ENCODE data around the gene PLPPR3. TPM values are rescaled to one million over a fixed set of nuclear protein-coding genes. Genes with fewer than 3 reads are reported as not detected.

Gene PLPPR3
- total RNA-seq, 2 donors from 2014 or later, result not detected

- intact Hi-C loops (cut with DNase I, micrococcal nuclease), result no loop called here
- DNase-seq (no peak), ATAC-seq (no peak)
Observed at GRCh38 chr19:802498-803098, 19.2 kb downstream of the PLPPR3 start.

DNA sequence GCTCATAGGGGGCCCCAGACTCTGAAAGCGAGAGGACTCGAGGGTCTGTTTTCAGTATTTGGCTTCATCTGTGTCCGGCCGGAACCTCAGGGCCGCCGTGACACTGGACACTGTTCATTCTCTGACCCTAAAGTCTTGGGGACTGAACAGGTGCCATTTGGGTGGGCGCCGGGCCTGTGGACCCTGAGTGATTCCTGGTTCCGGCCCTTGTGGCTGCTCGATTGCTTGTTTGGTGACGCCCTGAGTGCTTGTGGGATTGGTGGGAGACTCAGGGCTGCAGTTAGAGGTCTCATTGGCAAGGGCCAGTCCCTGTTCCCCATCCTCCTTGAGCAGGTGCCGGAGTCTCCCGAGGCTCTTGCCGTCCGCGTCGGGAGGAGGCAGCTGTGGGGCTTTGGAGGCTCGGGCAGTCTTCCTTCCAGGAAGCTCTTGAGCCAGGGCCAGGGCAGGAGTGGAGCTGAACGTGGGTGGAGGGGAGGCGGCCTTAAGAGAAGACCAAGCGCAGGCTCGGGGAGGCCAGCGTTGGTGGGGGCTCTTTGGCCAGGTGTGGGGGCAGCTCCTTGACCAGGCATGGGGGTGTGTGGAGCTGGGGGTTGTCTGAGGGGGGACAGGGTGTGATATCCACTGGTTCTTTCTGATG lies 19.8 kb downstream of the PLPPR3 start:
- DNase-seq (peak in 1 of 2 donors; percentile 37), ATAC-seq (no peak)

GRCh38 chr19:801030-801860 lies 20.5 kb downstream of the PLPPR3 start:
- intact Hi-C loops (cut with DNase I, micrococcal nuclease), result no loop called here
- ATAC-seq (no peak), DNase-seq (peak; percentile 62 to 71)

More for the DNA sequence above, 19.8 kb downstream of the PLPPR3 start:
- intact Hi-C loops (cut with DNase I, micrococcal nuclease), result no loop called here

- ATAC-seq (peak; percentile 8), DNase-seq (peak; percentile 54 to 57)
- intact Hi-C loops (cut with DNase I, micrococcal nuclease), result no loop called here
Observed at GRCh38 chr19:800360-801029, 21.3 kb downstream of the PLPPR3 start.

DNA sequence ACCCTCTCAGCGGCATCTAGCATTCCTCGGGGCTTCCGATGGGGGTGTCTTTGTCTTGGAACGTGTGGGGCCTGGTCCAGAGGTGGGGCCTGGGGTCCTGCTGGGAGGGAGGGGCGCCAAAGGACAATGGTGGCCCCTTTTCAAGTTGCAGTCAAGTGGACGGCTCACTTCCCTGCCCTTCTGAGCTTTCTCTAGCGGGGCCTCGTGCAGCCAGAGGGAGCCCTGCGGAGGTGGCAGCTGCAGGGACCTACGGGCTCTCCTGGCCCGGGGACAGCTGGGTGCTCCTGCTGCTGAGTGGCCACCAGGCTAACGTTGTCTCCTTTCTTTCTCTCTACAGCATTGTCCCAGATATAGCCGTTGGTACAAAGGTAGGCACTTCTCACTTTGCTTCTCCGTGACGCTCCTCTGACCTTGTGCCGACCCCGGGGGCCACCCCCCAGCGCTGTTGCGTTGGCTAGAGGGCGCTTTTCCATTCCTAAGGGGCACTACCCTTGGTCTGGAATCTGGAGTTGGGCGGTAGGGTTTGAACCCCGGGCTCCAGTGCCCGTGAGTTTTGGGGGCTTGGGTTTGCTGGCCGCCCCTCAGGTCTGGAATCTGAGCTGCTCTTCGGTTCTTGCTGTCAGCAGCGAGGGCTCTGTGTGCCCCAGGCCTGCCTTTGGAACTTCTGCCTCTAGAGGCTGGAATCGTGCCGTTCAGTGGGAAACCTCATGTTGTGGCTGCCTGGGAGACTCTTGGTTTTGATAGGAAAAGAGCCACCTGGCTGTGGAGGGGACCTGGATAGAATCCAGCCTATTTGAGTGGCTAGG lies 22.5 kb downstream of the PLPPR3 start:
- DNase-seq (peak; percentile 30 to 39), ATAC-seq (no peak)
- intact Hi-C loops (cut with DNase I, micrococcal nuclease), result no loop called here

DNA sequence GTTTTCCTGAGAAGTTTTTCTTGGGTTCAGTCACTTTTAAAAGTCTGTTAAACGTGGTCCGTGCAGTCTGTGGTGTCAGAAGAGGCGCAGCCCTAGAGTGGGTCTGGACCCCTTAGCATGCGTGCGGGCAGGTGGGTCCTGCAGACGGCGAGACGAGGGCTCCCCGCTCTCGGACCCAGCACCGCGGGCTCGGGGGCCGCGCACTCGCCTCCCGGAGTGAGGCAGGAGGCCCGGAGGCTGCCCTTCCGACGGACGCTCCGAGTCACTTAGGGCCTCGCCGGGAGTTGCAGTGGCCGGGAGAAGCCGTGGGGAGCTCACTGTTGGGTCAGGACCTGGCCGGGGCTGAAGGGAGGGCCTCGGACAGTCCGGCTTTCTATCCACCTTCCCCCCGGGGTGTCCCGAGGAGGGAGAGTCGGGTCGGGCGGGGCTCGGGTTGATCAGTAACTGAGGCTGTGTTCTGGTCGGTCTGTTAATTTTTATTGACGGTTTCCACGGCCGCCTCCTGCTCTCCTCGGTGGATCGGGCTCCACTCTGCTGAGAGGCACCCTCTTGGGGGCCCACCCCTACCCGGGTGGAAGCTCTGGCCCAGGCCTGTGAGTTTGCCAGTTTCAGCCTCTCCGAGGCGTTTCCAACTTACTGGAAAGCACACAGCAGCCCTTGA lies 23.2 kb downstream of the PLPPR3 start:
- ATAC-seq (peak; percentile 45), DNase-seq (peak; percentile 77 to 84)
- intact Hi-C loops (cut with DNase I, micrococcal nuclease), result no loop called here

- ATAC-seq (peak; percentile 58), DNase-seq (peak; percentile 86 to 93)
- intact Hi-C loops (cut with DNase I, micrococcal nuclease), result no loop called here
Observed at GRCh38 chr19:797528-798414, 24.0 kb downstream of the PLPPR3 start.

GRCh38 chr19:796692-797527 lies 24.8 kb downstream of the PLPPR3 start, which contains the start of gene PTBP1:
Gene PTBP1, plus strand, starts transcription at chr19:797452. Its CDS starts 46 bp downstream, at chr19:797498.
- DNase-seq, result peak; percentile 99 to 100
- intact Hi-C loops (cut with DNase I, micrococcal nuclease), result no loop called here

GRCh38 chr19:795691-796581 lies 25.8 kb downstream of the PLPPR3 start:
- DNase-seq, result peak in 1 of 2 donors; percentile 39
- ATAC-seq, result no peak
- intact Hi-C loops (cut with DNase I, micrococcal nuclease), result no loop called here

More at GRCh38 chr19:796692-797527, 24.8 kb downstream of the PLPPR3 start, which contains the start of gene PTBP1:
- peak; percentile 76 for ATAC-seq

GRCh38 chr19:795073-795611 lies 26.6 kb downstream of the PLPPR3 start:
- DNase-seq, result peak in 1 of 2 donors; percentile 43
- ATAC-seq, result no peak
- intact Hi-C loops (cut with DNase I, micrococcal nuclease), result no loop called here

- ATAC-seq (no peak), DNase-seq (peak in 1 of 2 donors; percentile 7)
- intact Hi-C loops (cut with DNase I, micrococcal nuclease), result no loop called here
Observed at GRCh38 chr19:793806-794205, 27.9 kb downstream of the PLPPR3 start.

- no peak for ATAC-seq
- DNase-seq, result no peak
- intact Hi-C loops (cut with DNase I, micrococcal nuclease), result no loop called here
Observed at GRCh38 chr19:792306-792885, 29.4 kb downstream of the PLPPR3 start.

- intact Hi-C loops (cut with DNase I, micrococcal nuclease), result no loop called here
- DNase-seq (no peak), ATAC-seq (no peak)
Observed at GRCh38 chr19:791567-792305, 30.0 kb downstream of the PLPPR3 start.
